Vagina (tissue), 2 donors: ENCODE data around the gene ERC2.

ENCODE experiments used
- POLR2A ChIP-seq, 2 donors: fragments of 450-650 bp; IDR thresholded peaks; one replicate each; pipeline ENCODE4 v1.6.1; 2017; ENCODE audit warnings: antibody characterized with exemption in 2 of 2, mild to moderate bottlenecking in 2 of 2, moderate library complexity in 2 of 2
- POLR2AphosphoS5 ChIP-seq, 2 donors: sonication (generic); formaldehyde crosslinking; IDR thresholded peaks; one replicate each; pipeline ENCODE4 v1.9.0; 2017; ENCODE audit warnings: antibody characterized with exemption in 2 of 2, mild to moderate bottlenecking in 2 of 2, low read depth in 1 of 2; ENCODE audit not compliant: insufficient read depth in 1 of 2
- TF ChIP-seq, protein P1 (sequence below), 3 experiments: fragments of 450-650 bp in 2 of 3; fragments of 200-600 bp in 1 of 3; sonication (generic) in 1 of 3; IDR thresholded peaks; one replicate each; pipeline ENCODE4 v1.5.1; 2017 to 2019; ENCODE audit warnings: antibody characterized with exemption in 3 of 3, mild to moderate bottlenecking in 2 of 3, moderate library complexity in 2 of 3

DNA sequence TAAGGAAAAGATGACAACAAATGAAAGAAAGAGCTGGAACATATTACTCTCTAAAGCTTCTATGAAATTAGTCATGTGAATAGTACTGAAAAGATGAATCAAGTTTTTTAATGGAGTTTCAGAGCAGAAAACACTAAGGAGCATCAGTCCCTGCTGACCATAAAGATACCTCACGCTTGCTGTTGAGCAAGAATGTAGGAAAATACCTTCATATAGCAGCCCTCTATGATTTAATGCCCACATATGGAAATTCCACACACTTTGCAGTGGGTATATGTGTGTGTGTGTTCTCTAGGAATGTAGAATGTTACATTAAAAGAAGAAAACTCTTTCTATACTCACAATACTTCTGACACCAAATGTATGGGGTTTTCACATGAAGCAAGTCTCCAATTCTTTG lies 355.0 kb downstream of the ERC2 start:
- no peak for TF ChIP-seq POLR2A (IDR thresholded peaks at IDR 0.05)
- TF ChIP-seq, protein P1, sequence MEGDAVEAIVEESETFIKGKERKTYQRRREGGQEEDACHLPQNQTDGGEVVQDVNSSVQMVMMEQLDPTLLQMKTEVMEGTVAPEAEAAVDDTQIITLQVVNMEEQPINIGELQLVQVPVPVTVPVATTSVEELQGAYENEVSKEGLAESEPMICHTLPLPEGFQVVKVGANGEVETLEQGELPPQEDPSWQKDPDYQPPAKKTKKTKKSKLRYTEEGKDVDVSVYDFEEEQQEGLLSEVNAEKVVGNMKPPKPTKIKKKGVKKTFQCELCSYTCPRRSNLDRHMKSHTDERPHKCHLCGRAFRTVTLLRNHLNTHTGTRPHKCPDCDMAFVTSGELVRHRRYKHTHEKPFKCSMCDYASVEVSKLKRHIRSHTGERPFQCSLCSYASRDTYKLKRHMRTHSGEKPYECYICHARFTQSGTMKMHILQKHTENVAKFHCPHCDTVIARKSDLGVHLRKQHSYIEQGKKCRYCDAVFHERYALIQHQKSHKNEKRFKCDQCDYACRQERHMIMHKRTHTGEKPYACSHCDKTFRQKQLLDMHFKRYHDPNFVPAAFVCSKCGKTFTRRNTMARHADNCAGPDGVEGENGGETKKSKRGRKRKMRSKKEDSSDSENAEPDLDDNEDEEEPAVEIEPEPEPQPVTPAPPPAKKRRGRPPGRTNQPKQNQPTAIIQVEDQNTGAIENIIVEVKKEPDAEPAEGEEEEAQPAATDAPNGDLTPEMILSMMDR (IDR thresholded peaks at IDR 0.05) = no peak
- TF ChIP-seq POLR2AphosphoS5 (IDR thresholded peaks at IDR 0.05; ENCODE audit: insufficient read depth in 1 of 2, low read depth in 1 of 2) = no peak
